Measurements from ENCODE around the gene PLEKHM3.

DNA sequence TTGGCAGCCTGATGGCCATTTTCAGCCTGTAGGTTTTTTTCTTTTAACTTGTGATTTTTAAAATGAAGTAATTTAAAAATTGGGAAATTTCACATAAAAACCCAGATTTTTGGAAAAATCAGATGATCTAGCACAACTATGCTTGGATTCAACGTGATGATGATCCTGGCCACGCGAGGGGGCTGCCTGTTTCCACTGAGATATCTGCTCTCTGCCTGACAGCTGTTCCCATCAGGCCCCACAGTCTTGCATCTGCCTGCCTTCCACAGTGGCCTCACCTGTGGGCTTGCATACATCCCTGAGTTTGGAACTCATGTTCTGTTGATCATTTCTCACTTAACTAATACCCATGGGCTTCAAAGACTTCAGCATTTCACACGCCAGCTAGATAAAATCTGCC lies 163.5 kb downstream of the PLEKHM3 start:
- TF ChIP-seq SMC3 (IDR thresholded peaks at IDR 0.05; ENCODE audit: low read depth, low read length) (no peak), MAZ (IDR thresholded peaks at IDR 0.05; ENCODE audit: borderline replicate concordance, low read depth, low read length) (no peak), POLR2A (IDR thresholded peaks at IDR 0.05; ENCODE audit: low read depth, low read length) (no peak), RCOR1 (IDR thresholded peaks at IDR 0.05; ENCODE audit: insufficient replicate concordance, low read length) (no peak), CEBPB (IDR thresholded peaks at IDR 0.05; ENCODE audit: low read depth, low read length) (no peak)
- TF ChIP-seq, protein P1, sequence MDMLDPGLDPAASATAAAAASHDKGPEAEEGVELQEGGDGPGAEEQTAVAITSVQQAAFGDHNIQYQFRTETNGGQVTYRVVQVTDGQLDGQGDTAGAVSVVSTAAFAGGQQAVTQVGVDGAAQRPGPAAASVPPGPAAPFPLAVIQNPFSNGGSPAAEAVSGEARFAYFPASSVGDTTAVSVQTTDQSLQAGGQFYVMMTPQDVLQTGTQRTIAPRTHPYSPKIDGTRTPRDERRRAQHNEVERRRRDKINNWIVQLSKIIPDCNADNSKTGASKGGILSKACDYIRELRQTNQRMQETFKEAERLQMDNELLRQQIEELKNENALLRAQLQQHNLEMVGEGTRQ (IDR thresholded peaks at IDR 0.05; ENCODE audit: low read depth, low read length) = no peak
- TF ChIP-seq, protein P2, sequence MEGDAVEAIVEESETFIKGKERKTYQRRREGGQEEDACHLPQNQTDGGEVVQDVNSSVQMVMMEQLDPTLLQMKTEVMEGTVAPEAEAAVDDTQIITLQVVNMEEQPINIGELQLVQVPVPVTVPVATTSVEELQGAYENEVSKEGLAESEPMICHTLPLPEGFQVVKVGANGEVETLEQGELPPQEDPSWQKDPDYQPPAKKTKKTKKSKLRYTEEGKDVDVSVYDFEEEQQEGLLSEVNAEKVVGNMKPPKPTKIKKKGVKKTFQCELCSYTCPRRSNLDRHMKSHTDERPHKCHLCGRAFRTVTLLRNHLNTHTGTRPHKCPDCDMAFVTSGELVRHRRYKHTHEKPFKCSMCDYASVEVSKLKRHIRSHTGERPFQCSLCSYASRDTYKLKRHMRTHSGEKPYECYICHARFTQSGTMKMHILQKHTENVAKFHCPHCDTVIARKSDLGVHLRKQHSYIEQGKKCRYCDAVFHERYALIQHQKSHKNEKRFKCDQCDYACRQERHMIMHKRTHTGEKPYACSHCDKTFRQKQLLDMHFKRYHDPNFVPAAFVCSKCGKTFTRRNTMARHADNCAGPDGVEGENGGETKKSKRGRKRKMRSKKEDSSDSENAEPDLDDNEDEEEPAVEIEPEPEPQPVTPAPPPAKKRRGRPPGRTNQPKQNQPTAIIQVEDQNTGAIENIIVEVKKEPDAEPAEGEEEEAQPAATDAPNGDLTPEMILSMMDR (conservative IDR thresholded peaks at IDR 0.05; ENCODE audit: low read depth, low read length) = no peak

Measured in IMR-90 (cell line).